HL-60 (cell line): Measurements from ENCODE around the gene DNASE1L1.

Experiments
- POLR2AphosphoS5 ChIP-seq: IDR thresholded peaks from 2 replicates; pipeline ENCODE4 v1.6.1; 2012; ENCODE audit warnings: low read depth
- REST ChIP-seq: IDR thresholded peaks from 2 replicates; pipeline ENCODE4 v1.6.1; 2012; ENCODE audit warnings: low read depth; ENCODE audit not compliant: insufficient replicate concordance
- SPI1 ChIP-seq: IDR thresholded peaks from 2 replicates; pipeline ENCODE4 v1.6.1; 2012; ENCODE audit warnings: low read depth, mild to moderate bottlenecking, borderline replicate concordance
- TF ChIP-seq, protein P1 (sequence below): IDR thresholded peaks from one replicate; pipeline ENCODE4 v1.5.1; 2011; ENCODE audit warnings: low read length, control low read depth, inconsistent platforms; ENCODE audit not compliant: insufficient read depth

- TF ChIP-seq, protein P1, sequence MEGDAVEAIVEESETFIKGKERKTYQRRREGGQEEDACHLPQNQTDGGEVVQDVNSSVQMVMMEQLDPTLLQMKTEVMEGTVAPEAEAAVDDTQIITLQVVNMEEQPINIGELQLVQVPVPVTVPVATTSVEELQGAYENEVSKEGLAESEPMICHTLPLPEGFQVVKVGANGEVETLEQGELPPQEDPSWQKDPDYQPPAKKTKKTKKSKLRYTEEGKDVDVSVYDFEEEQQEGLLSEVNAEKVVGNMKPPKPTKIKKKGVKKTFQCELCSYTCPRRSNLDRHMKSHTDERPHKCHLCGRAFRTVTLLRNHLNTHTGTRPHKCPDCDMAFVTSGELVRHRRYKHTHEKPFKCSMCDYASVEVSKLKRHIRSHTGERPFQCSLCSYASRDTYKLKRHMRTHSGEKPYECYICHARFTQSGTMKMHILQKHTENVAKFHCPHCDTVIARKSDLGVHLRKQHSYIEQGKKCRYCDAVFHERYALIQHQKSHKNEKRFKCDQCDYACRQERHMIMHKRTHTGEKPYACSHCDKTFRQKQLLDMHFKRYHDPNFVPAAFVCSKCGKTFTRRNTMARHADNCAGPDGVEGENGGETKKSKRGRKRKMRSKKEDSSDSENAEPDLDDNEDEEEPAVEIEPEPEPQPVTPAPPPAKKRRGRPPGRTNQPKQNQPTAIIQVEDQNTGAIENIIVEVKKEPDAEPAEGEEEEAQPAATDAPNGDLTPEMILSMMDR, result no peak
- TF ChIP-seq SPI1, result no peak
- no peak for TF ChIP-seq POLR2AphosphoS5
- no peak for TF ChIP-seq REST
Measured at GRCh38 chrX:154357205-154357604, 51.8 kb downstream of the DNASE1L1 start.
